Muscle of leg (tissue), 11 donors: ENCODE measurements around the gene TMEM192. TPM values are rescaled to one million over a fixed set of nuclear protein-coding genes. Genes with fewer than 3 reads are reported as not detected.
"Not testable (repeated sequence)": the region's sequence is repeated elsewhere in the genome, so short reads cannot be mapped to it uniquely, and the experiment has no call there.

Experiments
- DNase-seq: peaks from one replicate; pipeline ENCODE4 v3.0.0; 2013
- H3K27ac ChIP-seq: one replicate; pipeline ENCODE4 v1.5.1; 2013; ENCODE audit warnings: mild to moderate bottlenecking, low read length, control low read depth
- H3K27me3 ChIP-seq: one replicate; pipeline ENCODE4 v1.6.1; 2013; ENCODE audit warnings: low read length; ENCODE audit not compliant: control insufficient read depth, insufficient read depth
- H3K36me3 ChIP-seq: one replicate; pipeline ENCODE4 v1.6.1; 2013; ENCODE audit warnings: low read length; ENCODE audit not compliant: control insufficient read depth, insufficient read depth
- H3K4me1 ChIP-seq: one replicate; pipeline ENCODE4 v1.6.1; 2013; ENCODE audit warnings: low read length; ENCODE audit not compliant: control insufficient read depth, insufficient read depth
- H3K4me3 ChIP-seq: one replicate; pipeline ENCODE4 v1.5.1; 2013; ENCODE audit warnings: low read length, control low read depth
- H3K9me3 ChIP-seq: replicated peaks from 2 replicates; pipeline ENCODE4 v1.6.1; 2013; ENCODE audit warnings: low read depth, low read length; ENCODE audit not compliant: control insufficient read depth
- WGBS: methylation state at CpG from one replicate; pipeline ENCODE4 v1.1.5; 2013; ENCODE audit warnings: missing lambda C conversion rate; ENCODE audit not compliant: insufficient coverage; 5-methylcytosine and 5-hydroxymethylcytosine counted together
- polyA plus RNA-seq, 8 donors: library from polyadenylated mRNA; unstranded; fragments of 120-200 nt; gene quantifications; one replicate each; pipeline versions ENCODE4 v1.2.1 to v1.2.3, GENCODE V29; 2013; ENCODE audit warnings: inconsistent platforms in 1 of 8, low replicate concordance in 1 of 8; ENCODE audit not compliant: insufficient read length in 8 of 8, insufficient read depth in 1 of 8
- total RNA-seq: library from RNA; stranded (reverse); fragments of 120-200 nt; gene quantifications from one replicate; pipeline ENCODE4 v1.2.4, GENCODE V29; 2013

The TMEM192 gene
- total and polyA plus RNA-seq, 9 donors: 9.2 to 12.5 (median 10.7) TPM

DNA sequence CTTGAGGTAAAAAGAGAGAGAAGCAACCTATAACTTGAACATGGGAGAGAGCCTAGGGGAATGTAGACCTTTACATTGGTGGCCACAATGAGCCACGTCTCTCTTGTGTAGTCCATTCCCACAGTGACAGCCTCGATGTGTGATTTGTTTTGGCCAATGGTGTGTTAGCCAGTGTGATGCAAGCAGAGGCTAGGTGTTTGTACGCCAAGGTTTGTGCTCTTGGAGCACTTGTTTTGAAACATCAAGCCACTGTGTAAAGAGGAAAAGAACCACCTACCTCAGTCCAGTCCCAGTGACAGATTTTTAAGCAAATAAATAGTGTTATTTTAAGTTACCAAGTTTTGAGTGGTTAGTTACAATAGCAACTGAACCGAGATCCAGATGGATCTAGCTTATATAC is 23.9 kb upstream of the TMEM192 start:
- no peaks in the 10 kb centered on the region for H3K27me3 ChIP-seq
- no peak for DNase-seq
- H3K36me3 ChIP-seq: no peaks in the 10 kb centered on the region
- no peak overlapping the region for H3K4me3 ChIP-seq
- H3K27ac ChIP-seq: no peak overlapping the region
- H3K9me3 ChIP-seq: no peaks in the 10 kb centered on the region
- WGBS: 80% methylated on average over 1 of the region's 4 CpGs
- H3K4me1 ChIP-seq: no peaks in the 10 kb centered on the region

DNA sequence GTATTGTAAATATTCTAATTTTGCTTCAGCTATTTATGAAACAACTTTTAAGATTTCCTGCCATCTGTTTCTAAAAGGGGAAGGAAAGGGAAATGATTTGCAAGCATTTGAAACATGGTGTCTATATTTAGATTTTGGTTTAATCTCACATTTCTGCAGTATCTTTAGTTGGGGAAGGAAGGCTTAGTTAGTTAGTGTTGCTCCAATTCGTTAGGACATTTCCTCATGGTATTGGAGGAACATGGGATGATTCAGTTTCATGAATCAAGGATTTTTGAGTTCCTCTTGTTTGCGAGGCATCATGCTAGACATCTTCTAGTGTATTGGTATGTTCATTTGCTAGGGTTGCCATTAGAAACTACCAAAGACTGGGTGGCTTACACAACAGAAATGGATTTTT is 20.5 kb upstream of the TMEM192 start:
- Histone ChIP-seq H3K9me3 (no peaks in the 10 kb centered on the region), H3K27ac (no peak overlapping the region), H3K36me3 (no peaks in the 10 kb centered on the region), H3K4me1 (no peaks in the 10 kb centered on the region), H3K27me3 (peaks cover 2% of the 10 kb centered on the region), H3K4me3 (no peak overlapping the region)
- 72% methylated on average over 2 of the region's 2 CpGs for WGBS
- DNase-seq: peak; percentile 16

DNA sequence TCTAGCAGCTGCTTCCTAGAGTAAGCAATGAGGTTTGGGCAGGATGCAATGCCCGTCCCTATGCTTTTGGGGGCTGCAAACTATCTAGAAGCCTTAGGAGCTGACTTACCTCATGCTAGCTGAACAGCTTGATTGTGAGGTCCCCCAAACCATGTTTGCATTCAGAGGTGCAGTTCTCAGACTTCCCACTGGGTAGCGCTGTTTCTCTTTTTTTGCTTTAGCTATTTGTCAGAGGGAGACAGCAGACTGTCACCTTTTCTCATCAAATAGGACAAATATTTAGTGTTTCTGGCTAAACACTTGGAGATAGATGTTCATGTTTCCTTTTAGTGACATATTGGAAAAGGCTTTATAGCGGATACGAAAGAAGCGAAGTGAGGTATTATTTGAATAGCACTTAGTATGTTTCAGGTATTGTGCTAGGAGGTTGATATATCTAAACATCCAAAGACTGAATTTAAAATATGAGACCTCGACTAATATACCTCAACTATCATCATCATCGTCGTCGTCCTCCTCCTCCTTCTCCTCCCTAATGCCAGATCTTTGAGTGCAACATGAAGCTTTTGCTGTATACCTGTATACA is 18.7 kb upstream of the TMEM192 start:
- Histone ChIP-seq H3K27ac (no peak overlapping the region), H3K4me1 (no peaks in the 10 kb centered on the region), H3K4me3 (no peak overlapping the region), H3K9me3 (no peaks in the 10 kb centered on the region), H3K36me3 (no peaks in the 10 kb centered on the region), H3K27me3 (peaks cover 2% of the 10 kb centered on the region)
- DNase-seq: peak; percentile 73
- 13% methylated on average over 1 of the region's 9 CpGs for WGBS

DNA sequence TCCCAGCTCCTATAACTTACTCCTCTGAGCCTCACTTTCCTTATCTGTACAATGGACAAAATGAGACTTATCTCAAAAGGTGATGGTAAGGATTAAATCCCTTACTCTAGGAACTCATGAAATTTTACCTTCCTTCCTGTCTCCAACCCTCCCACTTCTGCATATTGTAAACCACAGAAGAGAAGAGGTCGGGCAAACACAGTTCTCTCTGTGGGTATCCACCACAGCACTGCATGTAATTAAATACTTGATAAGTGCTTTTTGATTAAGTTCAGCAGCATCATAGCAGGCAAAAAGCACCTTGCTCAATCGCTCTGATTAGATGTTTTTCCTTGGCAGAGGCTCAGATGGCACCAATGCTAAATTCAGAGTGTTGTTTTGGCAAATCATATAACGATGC is 17.3 kb upstream of the TMEM192 start:
- Histone ChIP-seq H3K9me3 (no peaks in the 10 kb centered on the region), H3K4me1 (no peaks in the 10 kb centered on the region), H3K36me3 (no peaks in the 10 kb centered on the region), H3K27me3 (peaks cover 2% of the 10 kb centered on the region), H3K27ac (no peak overlapping the region), H3K4me3 (no peak overlapping the region)
- no peak for DNase-seq
- 80% methylated on average over 1 of the region's 3 CpGs for WGBS

DNA sequence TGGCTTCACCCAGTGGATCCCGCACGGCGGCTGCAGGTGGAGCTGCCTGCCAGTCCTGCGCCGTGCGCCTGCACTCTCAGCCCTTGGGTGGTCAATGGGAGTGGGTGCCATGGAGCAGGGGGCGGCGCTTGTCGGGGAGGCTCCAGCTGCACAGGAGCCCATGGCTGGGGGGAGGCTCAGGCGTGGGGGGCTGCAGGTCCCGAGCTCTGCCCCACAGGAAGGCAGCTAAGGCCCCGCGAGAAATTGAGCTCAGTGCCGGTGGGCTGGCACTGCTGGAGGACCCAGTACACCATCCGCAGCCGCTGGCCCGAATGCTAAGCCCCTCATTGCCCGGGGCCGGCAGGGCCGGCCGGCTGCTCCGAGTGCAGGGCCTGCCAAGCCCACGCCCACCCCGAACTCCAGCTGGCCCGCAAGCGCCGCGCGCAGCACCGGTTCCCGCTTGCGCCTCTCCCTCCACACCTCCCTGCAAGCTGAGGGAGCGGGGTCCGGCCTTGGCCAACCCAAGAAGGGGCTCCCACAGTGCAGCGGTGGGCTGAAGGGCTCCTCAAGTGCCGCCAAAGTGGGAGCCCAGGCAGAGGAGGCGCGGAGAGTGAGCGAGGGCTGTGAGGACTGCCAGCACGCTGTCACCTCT is 13.3 kb upstream of the TMEM192 start:
- H3K9me3 ChIP-seq, DNase-seq, H3K36me3 ChIP-seq, H3K4me1 ChIP-seq, H3K4me3 ChIP-seq, H3K27ac ChIP-seq, H3K27me3 ChIP-seq: not testable (repeated sequence)
- WGBS: 97% methylated on average over 36 of the region's 40 CpGs

DNA sequence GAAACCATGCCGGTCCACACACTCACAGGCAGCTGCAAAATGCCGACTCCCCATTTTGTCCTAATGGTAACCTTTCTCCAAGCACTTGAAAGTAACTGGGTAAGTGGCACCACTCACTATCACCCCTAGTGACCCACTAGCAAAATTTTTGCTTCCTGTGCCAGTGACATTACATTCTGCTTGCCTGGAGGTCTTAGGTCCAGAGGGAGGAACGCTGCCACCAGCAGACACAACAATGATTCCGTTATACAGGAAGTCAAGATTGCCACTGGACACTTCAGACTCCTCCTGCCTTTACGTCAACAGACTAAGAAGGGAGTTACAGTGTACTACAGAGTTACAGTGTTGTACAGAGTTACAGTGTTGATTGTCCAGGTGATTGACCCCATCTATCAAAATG is 11.8 kb upstream of the TMEM192 start:
- Histone ChIP-seq H3K4me3 (no peak overlapping the region), H3K9me3 (no peaks in the 10 kb centered on the region), H3K27me3 (peaks cover 2% of the 10 kb centered on the region), H3K4me1 (no peaks in the 10 kb centered on the region), H3K27ac (no peak overlapping the region), H3K36me3 (no peaks in the 10 kb centered on the region)
- no peak for DNase-seq
- WGBS: 93% methylated on average over 3 of the region's 5 CpGs

DNA sequence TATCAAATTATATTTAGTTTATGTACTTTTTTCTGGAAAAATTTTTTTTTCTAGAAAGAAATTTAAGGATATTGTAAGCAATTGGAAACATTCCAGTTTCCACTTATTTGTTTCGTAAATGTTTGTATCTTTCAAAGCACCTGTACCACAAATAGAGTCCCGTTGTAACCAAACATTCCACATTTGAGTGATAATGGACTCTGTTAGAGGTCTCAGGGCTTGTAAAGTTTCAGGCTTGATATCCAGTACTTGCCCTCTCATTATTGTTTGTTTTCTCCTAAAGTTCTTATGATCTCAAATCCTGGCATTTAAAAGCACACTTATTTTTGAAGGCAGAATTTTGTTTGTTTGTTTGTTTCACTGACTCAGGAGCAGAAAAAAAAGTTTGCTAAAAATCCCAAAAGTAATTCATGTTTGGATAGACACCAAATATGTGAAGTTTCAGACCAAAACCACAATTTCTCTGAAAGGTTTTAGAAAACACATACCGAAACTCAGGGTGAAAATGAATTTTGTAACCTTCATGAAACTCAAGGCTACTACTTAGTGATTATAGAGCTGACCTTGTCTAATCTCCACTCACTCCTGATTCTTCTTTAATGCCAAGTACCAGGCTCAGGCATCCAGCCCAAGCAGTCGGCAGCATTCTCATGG is 5.7 kb upstream of the TMEM192 start:
- DNase-seq: no peak
- no peaks in the 10 kb centered on the region for H3K36me3 ChIP-seq
- H3K27ac ChIP-seq: no peak overlapping the region
- no peaks in the 10 kb centered on the region for H3K4me1 ChIP-seq
- H3K9me3 ChIP-seq: no peaks in the 10 kb centered on the region
- no peaks in the 10 kb centered on the region for H3K27me3 ChIP-seq
- no CpG with 5 or more reads among the region's 4 CpGs for WGBS
- no peak overlapping the region for H3K4me3 ChIP-seq

DNA sequence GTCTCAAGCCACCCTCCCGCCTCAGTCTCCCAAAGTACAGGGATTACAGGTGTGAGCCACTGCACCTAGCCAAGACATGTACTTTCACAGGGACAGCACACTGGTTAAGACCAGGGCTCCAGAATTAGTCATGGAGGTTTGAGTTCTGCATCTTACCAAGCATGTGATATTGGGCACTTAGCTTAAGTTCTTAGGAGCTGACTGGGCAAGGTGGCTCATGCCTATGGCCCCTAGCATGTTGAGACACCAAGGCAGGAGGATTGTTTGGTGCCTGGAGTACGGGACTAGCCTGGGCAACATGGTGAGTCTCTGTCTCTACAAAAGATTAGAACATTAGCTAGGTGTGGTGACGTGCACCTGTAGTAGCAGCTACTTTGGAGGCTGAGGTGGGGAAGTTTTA is 2.6 kb upstream of the TMEM192 start:
- Histone ChIP-seq H3K27ac (no peak overlapping the region), H3K36me3 (no peaks in the 10 kb centered on the region), H3K4me1 (peaks cover 3% of the 10 kb centered on the region), H3K4me3 (no peak overlapping the region), H3K27me3 (no peaks in the 10 kb centered on the region), H3K9me3 (no peaks in the 10 kb centered on the region)
- WGBS: 100% methylated on average over 1 of the region's 3 CpGs
- no peak for DNase-seq

DNA sequence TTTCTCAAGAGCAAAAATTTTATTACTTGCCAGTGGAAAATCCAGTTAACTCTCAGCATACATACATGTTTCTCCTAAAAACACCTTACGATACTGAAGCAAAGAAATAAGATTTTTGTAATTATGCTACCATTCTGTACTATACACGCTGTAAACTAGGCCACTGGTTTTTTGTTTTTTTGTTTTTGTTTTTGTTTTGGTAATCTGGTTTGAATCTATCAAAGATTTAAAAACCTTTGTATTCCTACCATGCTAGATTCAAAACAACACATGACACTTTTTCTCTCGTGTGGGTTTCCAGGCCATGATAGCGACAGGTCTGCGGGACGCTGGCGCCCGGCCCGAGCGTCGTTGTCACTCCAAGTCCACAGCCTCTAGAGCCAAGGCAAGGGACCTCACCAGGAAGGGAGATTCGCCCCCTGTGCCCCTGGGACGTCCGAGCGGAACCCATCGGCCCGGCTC is 723 bp downstream of the TMEM192 start:
- DNase-seq: no peak

DNA sequence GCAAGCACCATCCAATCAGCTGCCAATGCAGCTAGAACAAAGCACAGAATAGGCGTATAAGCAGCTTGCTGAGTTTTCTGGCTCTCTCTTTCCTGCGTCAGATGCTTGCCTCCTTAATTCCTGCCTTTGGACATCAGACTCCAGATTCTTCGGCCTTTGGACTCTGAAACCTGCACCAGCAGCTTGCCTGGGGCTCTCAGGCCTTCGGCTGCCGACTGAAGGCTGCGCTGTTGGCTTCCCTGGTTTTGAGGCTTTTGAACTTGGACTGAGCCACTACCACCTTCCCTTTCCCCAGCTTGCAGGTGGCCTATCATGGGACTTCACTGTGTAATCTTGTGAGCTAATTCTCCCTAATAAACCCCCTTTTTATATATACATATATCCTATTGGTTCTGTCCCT is 6.1 kb downstream of the TMEM192 start:
- no peaks in the 10 kb centered on the region for H3K4me1 ChIP-seq
- no peak for DNase-seq
- H3K27me3 ChIP-seq: no peaks in the 10 kb centered on the region
- peaks cover 7% of the 10 kb centered on the region for H3K36me3 ChIP-seq
- H3K4me3 ChIP-seq: no peak overlapping the region
- no peaks in the 10 kb centered on the region for H3K9me3 ChIP-seq
- no peak overlapping the region for H3K27ac ChIP-seq
- 82% methylated on average over 6 of the region's 6 CpGs for WGBS

More for the DNA sequence above, 723 bp downstream of the TMEM192 start:
- Histone ChIP-seq H3K9me3 (no peaks in the 10 kb centered on the region), H3K27ac (peak overlapping the region; percentile 83), H3K36me3 (no peaks in the 10 kb centered on the region), H3K27me3 (no peaks in the 10 kb centered on the region), H3K4me3 (peak overlapping the region; percentile 82), H3K4me1 (peaks cover 3% of the 10 kb centered on the region)
- WGBS: 0% methylated on average over 15 of the region's 17 CpGs
